ENCODE data around the gene MYO1A. TPM values are rescaled to one million over a fixed set of nuclear protein-coding genes. Genes with fewer than 3 reads are reported as not detected.
A peak's percentile ranks its signal among the peaks of the same experiment; 100 is the strongest.

The MYO1A gene
- total RNA-seq, 1 donor from 2014 or later: 0.36 TPM

DNA sequence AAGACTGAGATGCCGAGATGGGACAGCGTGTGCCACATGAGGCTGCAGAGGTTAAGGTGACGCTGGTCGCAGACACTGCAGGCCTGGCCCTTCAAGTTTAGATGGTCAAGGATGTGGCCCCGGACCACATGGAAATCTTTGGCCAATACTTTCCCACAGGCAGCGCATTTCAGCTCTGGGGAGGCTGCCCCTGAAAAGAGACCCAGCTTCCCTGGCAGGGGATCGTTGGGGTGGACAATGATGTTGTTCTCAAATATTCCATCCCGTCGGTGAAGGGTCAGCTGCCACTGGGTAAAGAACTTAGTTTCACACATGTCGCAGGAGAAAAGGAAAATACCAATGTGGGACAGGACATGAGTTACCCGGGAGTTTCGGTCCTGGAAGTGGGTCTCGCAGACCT lies 46.5 kb downstream of the MYO1A start:
- peaks cover 26% of the 10 kb centered on the region for H3K36me3 Mint-ChIP-seq (ENCODE audit: low read depth, unreplicated experiment)

DNA sequence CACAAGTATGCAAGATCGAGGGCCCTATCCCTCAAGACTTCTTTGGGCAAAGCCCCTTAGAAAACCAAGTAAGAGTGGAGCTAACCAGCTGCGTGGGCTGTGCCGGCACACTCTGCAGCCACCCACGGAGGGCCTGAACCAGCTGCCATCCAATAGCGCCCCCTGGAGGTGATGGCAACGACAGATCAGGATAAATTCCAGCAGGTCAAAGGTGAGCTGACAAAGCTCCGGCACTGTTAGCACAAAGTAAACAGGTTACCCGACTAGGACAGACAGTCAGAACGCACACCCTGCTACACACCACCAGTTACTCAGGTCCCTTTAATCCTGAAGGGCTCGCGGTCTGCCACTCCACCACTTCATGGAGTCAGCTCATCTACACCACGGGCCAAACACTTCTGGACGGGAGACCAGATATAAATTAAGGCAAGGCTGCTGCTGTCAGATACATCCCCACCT lies 48.5 kb downstream of the MYO1A start:
- Mint-ChIP-seq H3K27me3 (ENCODE audit: unreplicated experiment) (no peaks in the 10 kb centered on the region), H3K4me3 (ENCODE audit: unreplicated experiment) (no peak overlapping the region), H3K27ac (ENCODE audit: unreplicated experiment) (peak overlapping the region; percentile 61), H3K4me1 (ENCODE audit: unreplicated experiment) (peaks cover 56% of the 10 kb centered on the region), H3K9me3 (ENCODE audit: unreplicated experiment) (no peaks in the 10 kb centered on the region), H3K36me3 (ENCODE audit: low read depth, unreplicated experiment) (peaks cover 25% of the 10 kb centered on the region)
- TF ChIP-seq, protein P1, sequence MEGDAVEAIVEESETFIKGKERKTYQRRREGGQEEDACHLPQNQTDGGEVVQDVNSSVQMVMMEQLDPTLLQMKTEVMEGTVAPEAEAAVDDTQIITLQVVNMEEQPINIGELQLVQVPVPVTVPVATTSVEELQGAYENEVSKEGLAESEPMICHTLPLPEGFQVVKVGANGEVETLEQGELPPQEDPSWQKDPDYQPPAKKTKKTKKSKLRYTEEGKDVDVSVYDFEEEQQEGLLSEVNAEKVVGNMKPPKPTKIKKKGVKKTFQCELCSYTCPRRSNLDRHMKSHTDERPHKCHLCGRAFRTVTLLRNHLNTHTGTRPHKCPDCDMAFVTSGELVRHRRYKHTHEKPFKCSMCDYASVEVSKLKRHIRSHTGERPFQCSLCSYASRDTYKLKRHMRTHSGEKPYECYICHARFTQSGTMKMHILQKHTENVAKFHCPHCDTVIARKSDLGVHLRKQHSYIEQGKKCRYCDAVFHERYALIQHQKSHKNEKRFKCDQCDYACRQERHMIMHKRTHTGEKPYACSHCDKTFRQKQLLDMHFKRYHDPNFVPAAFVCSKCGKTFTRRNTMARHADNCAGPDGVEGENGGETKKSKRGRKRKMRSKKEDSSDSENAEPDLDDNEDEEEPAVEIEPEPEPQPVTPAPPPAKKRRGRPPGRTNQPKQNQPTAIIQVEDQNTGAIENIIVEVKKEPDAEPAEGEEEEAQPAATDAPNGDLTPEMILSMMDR (IDR thresholded peaks at IDR 0.05; ENCODE audit: unreplicated experiment): peak; percentile 90
- peak; percentile 91 for DNase-seq (ENCODE audit: low spot score)

More for the DNA sequence above, 46.5 kb downstream of the MYO1A start:
- TF ChIP-seq, protein P1 (IDR thresholded peaks at IDR 0.05; ENCODE audit: unreplicated experiment): no peak
- Mint-ChIP-seq H3K4me1 (ENCODE audit: unreplicated experiment) (peaks cover 50% of the 10 kb centered on the region), H3K9me3 (ENCODE audit: unreplicated experiment) (no peaks in the 10 kb centered on the region), H3K4me3 (ENCODE audit: unreplicated experiment) (no peak overlapping the region), H3K27ac (ENCODE audit: unreplicated experiment) (no peak overlapping the region), H3K27me3 (ENCODE audit: unreplicated experiment) (no peaks in the 10 kb centered on the region)
- no peak for DNase-seq (ENCODE audit: low spot score)

DNA sequence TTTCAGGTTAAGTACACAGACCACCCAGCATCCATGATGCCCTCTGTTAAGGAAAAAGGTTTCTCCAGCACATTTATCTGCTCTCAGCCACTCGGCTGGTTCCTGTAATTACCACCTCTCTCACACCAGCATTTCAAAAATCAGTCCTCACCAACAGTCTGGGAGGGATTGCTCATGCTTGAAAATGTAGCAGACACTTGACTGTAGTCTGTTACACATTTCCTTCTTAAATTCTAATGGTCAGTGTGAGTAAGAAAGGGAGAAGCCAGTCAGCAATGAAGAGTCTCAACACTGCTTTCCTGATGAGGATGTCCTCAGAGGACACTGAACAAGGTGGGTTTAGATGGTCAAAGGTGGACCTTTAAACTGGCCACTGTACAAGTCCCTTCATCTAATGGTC lies 49.5 kb downstream of the MYO1A start:
- peaks cover 5% of the 10 kb centered on the region for H3K27me3 Mint-ChIP-seq (ENCODE audit: unreplicated experiment)
- no peak for DNase-seq (ENCODE audit: low spot score)
- H3K9me3 Mint-ChIP-seq (ENCODE audit: unreplicated experiment): no peaks in the 10 kb centered on the region
- H3K4me1 Mint-ChIP-seq (ENCODE audit: unreplicated experiment): peaks cover 60% of the 10 kb centered on the region
- no peak overlapping the region for H3K27ac Mint-ChIP-seq (ENCODE audit: unreplicated experiment)
- H3K4me3 Mint-ChIP-seq (ENCODE audit: unreplicated experiment): no peak overlapping the region
- peaks cover 31% of the 10 kb centered on the region for H3K36me3 Mint-ChIP-seq (ENCODE audit: low read depth, unreplicated experiment)
- TF ChIP-seq, protein P1 (IDR thresholded peaks at IDR 0.05; ENCODE audit: unreplicated experiment): no peak

DNA sequence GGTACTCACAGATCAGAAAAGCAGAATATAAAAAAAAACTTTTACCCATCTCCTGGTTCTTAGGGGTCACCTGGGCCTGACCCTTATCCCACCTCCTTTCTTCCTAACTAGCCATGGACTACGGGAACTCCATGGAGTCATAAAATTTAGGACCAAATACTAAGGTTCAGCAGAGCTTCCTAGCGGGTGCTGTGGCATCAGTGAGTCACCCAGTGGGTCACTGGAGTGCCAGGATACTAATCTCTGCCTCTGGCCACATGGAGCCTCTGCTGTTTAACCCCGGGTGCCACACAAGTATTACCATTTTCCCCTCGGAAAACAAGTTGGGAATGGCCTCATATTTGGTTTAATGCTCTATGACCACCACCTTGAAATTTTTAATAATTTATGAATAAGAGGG lies 50.5 kb downstream of the MYO1A start:
- no peak for DNase-seq (ENCODE audit: low spot score)
- Mint-ChIP-seq H3K27ac (ENCODE audit: unreplicated experiment) (no peak overlapping the region), H3K4me1 (ENCODE audit: unreplicated experiment) (peaks cover 61% of the 10 kb centered on the region), H3K27me3 (ENCODE audit: unreplicated experiment) (peaks cover 5% of the 10 kb centered on the region), H3K4me3 (ENCODE audit: unreplicated experiment) (no peak overlapping the region), H3K9me3 (ENCODE audit: unreplicated experiment) (no peaks in the 10 kb centered on the region), H3K36me3 (ENCODE audit: low read depth, unreplicated experiment) (peaks cover 30% of the 10 kb centered on the region)
- TF ChIP-seq, protein P1 (IDR thresholded peaks at IDR 0.05; ENCODE audit: unreplicated experiment): no peak

DNA sequence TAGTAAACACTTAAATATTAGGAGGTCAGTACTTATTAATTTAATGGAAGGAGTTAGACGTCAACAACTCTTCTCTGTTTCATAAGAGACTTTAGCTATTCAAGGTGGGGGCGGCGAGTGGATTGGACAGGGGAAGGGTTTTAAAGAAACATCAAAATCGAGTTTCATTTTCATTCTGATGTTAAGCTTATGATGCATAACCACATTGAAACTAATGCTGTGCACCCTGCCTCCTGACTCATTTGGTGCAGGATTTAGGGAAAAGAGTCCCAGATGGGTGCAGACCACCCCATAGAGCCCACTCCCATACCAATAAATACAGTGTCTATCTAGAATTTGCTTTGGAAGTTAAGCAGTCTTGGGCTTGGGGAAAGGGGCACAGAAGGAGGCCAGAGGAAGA lies 50.9 kb downstream of the MYO1A start:
- TF ChIP-seq, protein P1 (IDR thresholded peaks at IDR 0.05; ENCODE audit: unreplicated experiment): no peak
- peaks cover 5% of the 10 kb centered on the region for H3K27me3 Mint-ChIP-seq (ENCODE audit: unreplicated experiment)
- H3K27ac Mint-ChIP-seq (ENCODE audit: unreplicated experiment): no peak overlapping the region
- no peaks in the 10 kb centered on the region for H3K9me3 Mint-ChIP-seq (ENCODE audit: unreplicated experiment)
- H3K4me3 Mint-ChIP-seq (ENCODE audit: unreplicated experiment): peak overlapping the region; percentile 2
- peaks cover 63% of the 10 kb centered on the region for H3K4me1 Mint-ChIP-seq (ENCODE audit: unreplicated experiment)
- DNase-seq (ENCODE audit: low spot score): no peak
- H3K36me3 Mint-ChIP-seq (ENCODE audit: low read depth, unreplicated experiment): peaks cover 26% of the 10 kb centered on the region
